ENCODE measurements around the gene CAPN14.

CAPN14 gene

DNA sequence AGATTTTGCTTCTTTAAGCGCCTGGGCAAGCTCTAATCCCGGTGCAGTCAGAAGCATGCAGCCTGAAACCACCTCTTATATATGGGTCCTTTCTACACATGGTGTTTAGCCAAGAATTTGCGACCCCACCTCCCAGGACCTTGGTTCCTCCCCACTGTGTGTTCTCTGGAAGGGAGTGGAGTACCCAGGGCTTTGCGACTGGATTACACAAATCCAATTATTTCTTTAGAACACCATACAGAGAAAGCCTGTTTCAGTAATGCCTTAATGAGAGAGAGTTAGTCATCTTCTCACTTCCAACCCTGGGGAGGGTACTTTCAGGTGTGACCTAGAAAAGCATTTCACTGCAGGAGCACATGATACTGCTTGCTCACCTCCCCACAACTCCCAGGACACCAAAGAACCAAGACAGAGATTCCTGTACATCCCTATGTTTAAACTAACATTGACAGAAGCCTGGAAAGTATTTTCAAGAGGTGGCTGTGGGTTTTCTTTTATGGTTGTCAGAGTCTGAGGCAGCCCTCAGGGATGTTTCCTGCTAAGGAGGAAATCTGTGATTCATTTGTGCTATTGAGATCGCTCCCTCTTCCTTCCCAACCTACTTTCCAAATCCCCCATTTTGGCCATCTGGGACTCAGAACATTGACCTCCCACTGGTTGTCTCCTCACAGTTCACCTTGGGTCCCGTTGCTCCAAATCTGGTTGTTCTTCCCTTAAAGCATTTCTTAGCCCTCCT is at the start of gene CAPN14:
TSS of gene CAPN14 (minus strand) at position 51 of the 736 bp plus-strand sequence. CDS start 12,068 bp downstream, outside the sequence.
- DNase-seq (ENCODE audit: low read depth, low spot score), result no peak

DNA sequence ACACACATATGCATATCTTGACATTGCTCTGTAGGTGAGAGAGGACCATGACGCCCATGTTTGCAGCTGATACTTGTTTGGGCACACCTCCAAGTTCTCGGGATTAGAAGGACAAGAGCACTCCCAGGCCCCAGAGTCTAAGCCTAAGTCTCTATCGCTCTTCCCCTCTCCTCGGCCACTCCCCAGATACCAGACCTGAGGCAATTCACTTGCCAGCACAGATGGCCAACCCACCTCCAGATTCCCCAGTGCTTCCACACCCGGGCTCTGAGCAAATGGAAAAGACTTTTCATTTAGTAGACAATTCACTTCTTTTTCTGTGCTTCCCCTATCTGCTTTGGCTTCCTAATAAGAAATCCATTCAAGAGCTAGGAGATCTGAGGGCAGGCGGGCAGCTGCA is 49.5 kb upstream of the CAPN14 start:
- no peak for DNase-seq (ENCODE audit: low read depth, low spot score)

GRCh38 chr2:31265234-31265633 is 47.9 kb upstream of the CAPN14 start:
- no peak for DNase-seq (ENCODE audit: low read depth, low spot score)

GRCh38 chr2:31263636-31264190 is 46.4 kb upstream of the CAPN14 start:
- DNase-seq (ENCODE audit: low read depth, low spot score), result no peak

DNA sequence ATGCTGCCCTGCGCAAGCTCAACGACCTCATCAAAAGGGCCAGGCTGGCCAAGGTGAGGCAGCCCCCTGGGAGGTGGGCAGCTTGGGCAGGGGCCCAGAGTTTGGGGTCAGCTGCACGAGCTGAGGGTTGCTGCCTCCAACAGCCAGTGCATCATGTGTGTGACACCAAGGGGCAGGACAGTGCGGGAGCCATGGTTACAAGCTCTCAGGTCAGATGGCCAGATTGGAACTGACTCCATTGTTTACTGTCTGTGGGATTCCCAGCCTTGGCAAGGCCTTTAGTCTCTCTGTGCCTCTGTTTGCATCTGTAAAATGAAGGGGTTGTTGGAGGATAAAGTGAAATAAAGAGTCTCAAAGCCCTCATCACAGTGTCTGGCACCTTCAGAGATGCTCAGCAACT is 43.6 kb upstream of the CAPN14 start:
- no peak for DNase-seq (ENCODE audit: low read depth, low spot score)

GRCh38 chr2:31259075-31259474 is 41.8 kb upstream of the CAPN14 start:
- DNase-seq (ENCODE audit: low read depth, low spot score), result no peak

DNA sequence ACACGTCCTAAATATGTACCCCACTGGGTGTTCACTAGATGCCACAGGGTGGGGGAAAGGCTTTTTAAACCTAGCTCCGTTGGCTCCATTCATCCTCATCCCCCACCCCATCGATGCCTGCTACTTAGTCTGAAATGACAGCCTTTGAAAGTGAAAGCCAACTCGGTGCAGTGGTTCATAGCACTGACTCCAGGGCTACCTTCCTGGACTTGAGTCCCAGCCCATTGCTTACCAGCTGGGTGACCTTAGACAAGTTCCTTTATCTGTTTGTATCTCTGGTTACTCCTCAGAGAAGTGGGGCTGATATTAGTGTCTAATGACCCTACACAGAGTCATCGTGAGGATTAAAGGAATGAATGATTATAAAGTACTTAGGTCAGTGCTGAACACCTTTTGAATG is 41.0 kb upstream of the CAPN14 start:
- DNase-seq (ENCODE audit: low read depth, low spot score), result no peak

DNA sequence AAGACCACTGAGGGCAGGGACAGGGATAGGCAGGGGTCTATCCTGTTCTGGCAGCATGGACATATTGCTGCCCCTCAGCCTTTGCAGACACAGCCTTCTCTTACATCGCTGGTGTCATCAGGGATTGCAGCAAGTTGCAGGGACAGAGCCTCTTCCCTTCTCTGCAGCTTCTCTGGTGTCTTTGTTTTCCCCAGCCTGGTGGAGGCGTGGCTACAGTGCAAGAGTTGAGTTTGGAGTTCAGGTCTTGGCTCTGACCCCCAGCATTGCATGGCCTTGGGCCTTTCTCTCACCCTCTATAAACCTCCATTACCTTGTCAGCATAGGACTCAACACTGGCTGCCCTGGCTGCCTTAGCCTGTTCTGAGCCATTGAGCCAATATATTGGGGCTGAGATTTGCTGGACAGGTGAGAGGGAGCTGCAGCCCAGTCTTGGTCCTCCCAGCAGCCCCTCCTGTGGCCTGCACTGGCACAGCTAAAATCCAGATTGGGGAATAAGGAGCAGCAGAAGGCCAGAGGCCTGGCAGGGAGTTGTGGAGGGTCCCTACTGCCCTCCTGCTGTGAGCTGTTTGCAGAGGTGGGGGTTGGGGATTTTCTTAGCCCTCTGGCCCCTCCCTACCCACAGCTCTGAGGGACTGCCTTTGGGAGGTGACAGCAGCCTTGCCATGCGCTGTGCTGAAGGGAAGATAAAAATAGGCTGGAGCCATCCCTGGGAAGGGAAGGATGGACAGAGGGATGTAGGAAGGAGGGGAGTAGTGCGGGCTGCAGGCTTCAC is 39.5 kb upstream of the CAPN14 start:
- DNase-seq (ENCODE audit: low read depth, low spot score), result no peak

DNA sequence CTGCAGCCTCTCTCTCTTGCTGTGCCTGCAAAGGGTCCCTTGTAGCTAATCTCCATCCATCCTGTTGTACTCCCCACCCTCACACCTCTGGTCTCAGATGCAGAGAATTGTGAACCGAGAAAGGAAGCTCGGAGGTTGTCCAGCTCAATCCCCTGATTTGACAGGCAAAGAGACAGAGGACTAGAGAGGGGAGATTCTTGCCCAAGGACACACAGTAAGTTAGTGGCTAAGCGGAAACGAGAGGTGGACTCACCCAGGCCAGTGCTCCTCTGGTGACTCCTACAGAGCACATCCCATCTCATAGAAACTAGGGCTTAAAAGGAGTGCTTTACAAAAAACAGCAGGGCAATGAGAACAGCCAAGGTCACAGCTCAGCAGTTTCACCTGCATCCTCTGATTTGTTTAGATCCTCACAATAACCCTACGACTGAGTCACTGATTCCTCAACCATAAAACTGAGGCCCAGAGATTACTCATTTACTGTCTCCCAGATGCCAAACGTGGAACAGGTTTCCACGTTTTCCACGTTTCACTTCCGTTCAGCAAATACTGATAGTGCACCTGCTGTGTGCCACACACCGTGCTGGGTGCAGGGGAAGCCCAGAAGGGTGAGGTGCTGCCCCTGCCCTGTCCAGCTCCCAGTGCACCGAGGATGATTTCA is 38.7 kb upstream of the CAPN14 start:
- no peak for DNase-seq (ENCODE audit: low read depth, low spot score)

- no peak for DNase-seq (ENCODE audit: low read depth, low spot score)
Measured at GRCh38 chr2:31254237-31255203, 37.2 kb upstream of the CAPN14 start.

GRCh38 chr2:31253356-31254131 is 36.2 kb upstream of the CAPN14 start:
- no peak for DNase-seq (ENCODE audit: low read depth, low spot score)

GRCh38 chr2:31251851-31252250 is 34.5 kb upstream of the CAPN14 start:
- DNase-seq (ENCODE audit: low read depth, low spot score), result no peak

- DNase-seq (ENCODE audit: low read depth, low spot score), result no peak
Measured at GRCh38 chr2:31251018-31251417, 33.7 kb upstream of the CAPN14 start.

- DNase-seq (ENCODE audit: low read depth, low spot score), result no peak
Measured at GRCh38 chr2:31249009-31249690, 31.8 kb upstream of the CAPN14 start.

DNA sequence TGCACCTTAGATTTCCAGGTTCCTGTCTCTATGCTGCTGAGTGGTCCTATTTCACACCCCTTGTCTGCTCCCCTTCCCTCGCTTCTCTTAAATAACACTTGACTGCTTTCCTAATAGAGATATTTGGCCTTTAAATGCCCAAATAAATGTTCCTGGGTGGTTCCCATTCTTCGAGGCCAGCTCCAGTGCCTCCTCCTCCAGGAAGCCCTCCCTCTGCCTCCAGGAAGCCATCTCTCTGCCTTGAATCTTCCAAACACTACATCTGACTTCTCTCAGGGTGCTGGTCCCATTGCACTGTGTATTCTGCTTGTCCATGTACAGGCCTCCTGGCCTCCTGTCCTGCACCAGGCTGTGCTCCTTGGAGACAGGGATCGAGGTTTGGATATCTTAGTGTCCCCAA is 30.8 kb upstream of the CAPN14 start:
- no peak for DNase-seq (ENCODE audit: low read depth, low spot score)

GRCh38 chr2:31247711-31248110 is 30.4 kb upstream of the CAPN14 start:
- no peak for DNase-seq (ENCODE audit: low read depth, low spot score)

DNA sequence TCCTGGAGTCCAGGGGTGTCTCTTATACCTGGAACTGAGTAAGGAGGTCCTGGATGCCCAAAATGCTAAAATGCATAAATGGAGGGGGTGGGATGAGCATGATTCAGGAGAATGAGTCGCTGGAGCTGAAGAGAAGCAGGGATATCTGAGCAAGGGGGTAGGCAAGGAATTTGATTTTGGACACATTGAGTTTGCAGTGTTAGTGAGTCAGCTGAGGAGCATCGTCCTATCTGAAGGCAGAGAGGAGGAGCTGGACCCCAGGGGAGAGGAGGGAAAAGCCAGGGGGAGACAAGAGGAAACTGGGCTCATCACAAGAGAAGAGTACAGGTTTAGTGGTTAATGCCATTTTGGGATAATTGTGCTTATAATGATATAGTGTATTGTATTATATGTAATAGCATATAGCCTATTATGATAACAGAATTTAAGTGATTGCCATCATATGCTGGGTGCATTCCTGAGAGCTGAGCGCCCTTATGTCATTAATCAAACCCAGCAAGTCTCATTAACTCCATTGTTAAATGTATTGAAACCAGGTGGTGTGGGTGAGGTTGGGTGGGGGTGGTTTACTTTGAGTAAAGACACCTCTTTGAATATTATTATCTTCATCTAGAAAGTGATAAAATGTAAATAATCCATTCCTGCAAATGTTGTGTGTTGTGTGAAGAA is 29.0 kb upstream of the CAPN14 start:
- DNase-seq (ENCODE audit: low read depth, low spot score), result no peak

- DNase-seq (ENCODE audit: low read depth, low spot score), result no peak
Measured at GRCh38 chr2:31244101-31244500, 26.8 kb upstream of the CAPN14 start.

- DNase-seq (ENCODE audit: low read depth, low spot score), result no peak
Measured at GRCh38 chr2:31243053-31243452, 25.7 kb upstream of the CAPN14 start.
